Naive thymus-derived CD4-positive, alpha-beta T cell (primary cell): Measurements from ENCODE around the gene BPIFA1. TPM values are rescaled to one million over a fixed set of nuclear protein-coding genes. Genes with fewer than 3 reads are reported as not detected.

Source experiments
- ATAC-seq: fragments of 150-1000 bp; cut with Tn5 transposase; 2 replicates; pipeline ENCODE4 v1.10.0; 2021; ENCODE audit warnings: mild to moderate bottlenecking, moderate library complexity
- CTCF ChIA-PET: fragments of 350-600 bp; sonication (Branson Sonifier 250); formaldehyde crosslinking; loops from one replicate; lab custom pipeline; 2021; ENCODE audit warnings: antibody characterized with exemption; lab: Charles Lee
- POLR2A ChIA-PET: fragments of 350-600 bp; sonication (Branson Sonifier 250); formaldehyde crosslinking; loops from one replicate; lab custom pipeline; 2021; ENCODE audit warnings: antibody characterized with exemption, inconsistent platforms; lab: Charles Lee
- DNase-seq, 9 donors: peaks; one replicate each; pipeline versions ENCODE4 v3.0.0 to v3.0.0-alpha.2; 2020 to 2022; ENCODE audit warnings: mixed read lengths in 1 of 9
- H3K27ac ChIP-seq: one replicate; pipeline ENCODE4 v1.7.0; 2013; ENCODE audit warnings: mild to moderate bottlenecking, low read depth, low read length, moderate library complexity
- H3K27me3 ChIP-seq, 2 donors: one replicate each; pipeline ENCODE4 v1.7.0; 2013; ENCODE audit warnings: low read length in 2 of 2, mild to moderate bottlenecking in 2 of 2, moderate library complexity in 2 of 2; ENCODE audit not compliant: control insufficient read depth in 2 of 2, insufficient read depth in 2 of 2
- H3K36me3 ChIP-seq, 3 experiments: 1 replicate in 2 of 3; 2 replicates in 1 of 3; pipeline ENCODE4 v1.7.0; 2013; ENCODE audit warnings: low read length in 3 of 3, mild to moderate bottlenecking in 3 of 3, moderate library complexity in 1 of 3; ENCODE audit not compliant: insufficient read depth in 3 of 3, control insufficient read depth in 2 of 3
- H3K4me1 ChIP-seq, 2 donors: one replicate each; pipeline ENCODE4 v1.7.0; 2013; ENCODE audit warnings: low read length in 2 of 2, mild to moderate bottlenecking in 2 of 2, moderate library complexity in 1 of 2; ENCODE audit not compliant: control insufficient read depth in 2 of 2, insufficient read depth in 2 of 2
- H3K4me3 ChIP-seq: 2 replicates; pipeline ENCODE4 v1.7.0; 2013; ENCODE audit warnings: mild to moderate bottlenecking, low read length
- H3K9me3 ChIP-seq, 3 experiments: 1 replicate in 2 of 3; 2 replicates in 1 of 3; pipeline ENCODE4 v1.7.0; 2013; ENCODE audit warnings: low read length in 3 of 3; ENCODE audit not compliant: control insufficient read depth in 2 of 3
- H3K27ac Mint-ChIP-seq, 9 donors: one replicate each; pipeline ENCODE4 v1.8.0; 2020 to 2022; ENCODE audit warnings: mixed read lengths in 9 of 9, mild to moderate bottlenecking in 8 of 9, moderate library complexity in 5 of 9, inconsistent platforms in 2 of 9
- H3K27me3 Mint-ChIP-seq, 5 donors: one replicate each; pipeline ENCODE4 v1.8.0; 2021 to 2022; ENCODE audit warnings: mixed read lengths in 5 of 5, mild to moderate bottlenecking in 1 of 5
- H3K36me3 Mint-ChIP-seq, 5 donors: one replicate each; pipeline ENCODE4 v1.8.0; 2020 to 2022; ENCODE audit warnings: mixed read lengths in 5 of 5, mild to moderate bottlenecking in 3 of 5, inconsistent platforms in 1 of 5
- H3K4me1 Mint-ChIP-seq, 7 donors: one replicate each; pipeline ENCODE4 v1.8.0; 2020 to 2022; ENCODE audit warnings: mixed read lengths in 7 of 7, mild to moderate bottlenecking in 3 of 7, inconsistent platforms in 1 of 7
- H3K4me3 Mint-ChIP-seq, 10 donors: one replicate each; pipeline ENCODE4 v1.8.0; 2020 to 2022; ENCODE audit warnings: mild to moderate bottlenecking in 10 of 10, mixed read lengths in 10 of 10, moderate library complexity in 6 of 10, inconsistent platforms in 2 of 10
- H3K9me3 Mint-ChIP-seq, 11 donors: one replicate each; pipeline ENCODE4 v1.8.0; 2020 to 2022; ENCODE audit warnings: mixed read lengths in 11 of 11, mild to moderate bottlenecking in 4 of 11, inconsistent platforms in 1 of 11, moderate library complexity in 1 of 11
- intact Hi-C, 2 donors: fragments of 100-400 bp; cut with micrococcal nuclease; formaldehyde crosslinking; loops; one replicate each; pipeline ENCODE4 v1.15.1; 2023
- polyA plus RNA-seq, 2 donors: library from polyadenylated mRNA; unstranded; fragments of 300-500 nt; fragmentation: Illumina TruSeq; gene quantifications; one replicate each; pipeline ENCODE4 v1.2.3, GENCODE V29; 2021
- total RNA-seq, 6 experiments: library from RNA in 5 of 6; stranded (reverse) in 5 of 6; gene quantifications; 1 replicate in 5 of 6; 2 replicates in 1 of 6; pipeline ENCODE4 v1.2.3 and lab custom pipeline; 2021 to 2026

BPIFA1 gene
- total and polyA plus RNA-seq, 7 experiments from 2014 or later, result not detected

- H3K4me1 ChIP-seq, result no peaks in the 10 kb centered on the region
- intact Hi-C loops, result no loop called here
- H3K4me1 Mint-ChIP-seq, result peaks cover 0 to 10% (median 0%) of the 10 kb centered on the region in 7 donors
- no peak overlapping the region for H3K4me3 ChIP-seq
- no peak overlapping the region for H3K27ac ChIP-seq
- peaks cover 0 to 3% (median under 1%) of the 10 kb centered on the region in 5 donors for H3K36me3 Mint-ChIP-seq
- H3K9me3 ChIP-seq, result peaks cover 0 to 4% (median 0%) of the 10 kb centered on the region in 3 experiments
- H3K27me3 ChIP-seq, result no peaks in the 10 kb centered on the region
- H3K9me3 Mint-ChIP-seq, result peaks cover 0 to 12% (median under 1%) of the 10 kb centered on the region in 11 donors
- ATAC-seq (no peak), DNase-seq (no peak)
- ChIA-PET CTCF (no interaction called here), POLR2A (no interaction called here)
- H3K27me3 Mint-ChIP-seq, result peaks cover 6 to 52% (median 25%) of the 10 kb centered on the region in 5 donors
- H3K4me3 Mint-ChIP-seq, result no peak overlapping the region
- no peaks in the 10 kb centered on the region for H3K36me3 ChIP-seq
- H3K27ac Mint-ChIP-seq, result no peak overlapping the region
These were observed 23.6 kb downstream of the BPIFA1 start for GRCh38 chr20:33259371-33259770.

GRCh38 chr20:33261465-33261864 is 25.7 kb downstream of the BPIFA1 start:
- DNase-seq, result no peak
- no peak for ATAC-seq
- peaks cover 6 to 40% (median 20%) of the 10 kb centered on the region in 5 donors for H3K27me3 Mint-ChIP-seq
- Histone ChIP-seq H3K4me1 (no peaks in the 10 kb centered on the region), H3K27me3 (no peaks in the 10 kb centered on the region), H3K36me3 (no peaks in the 10 kb centered on the region), H3K4me3 (no peak overlapping the region), H3K27ac (no peak overlapping the region), H3K9me3 (peaks cover 0 to 4% (median 0%) of the 10 kb centered on the region in 3 experiments)
- no peak overlapping the region for H3K4me3 Mint-ChIP-seq
- no peak overlapping the region for H3K27ac Mint-ChIP-seq
- H3K4me1 Mint-ChIP-seq, result peaks cover 0 to 8% (median 0%) of the 10 kb centered on the region in 7 donors
- POLR2A ChIA-PET, result no interaction called here
- peaks cover 0 to 11% (median 0%) of the 10 kb centered on the region in 11 donors for H3K9me3 Mint-ChIP-seq
- CTCF ChIA-PET, result no interaction called here
- peaks cover 0 to 3% (median 0%) of the 10 kb centered on the region in 5 donors for H3K36me3 Mint-ChIP-seq
- intact Hi-C loops, result no loop called here

GRCh38 chr20:33262658-33263065 is 26.9 kb downstream of the BPIFA1 start:
- no peak overlapping the region for H3K4me3 ChIP-seq
- H3K4me3 Mint-ChIP-seq, result no peak overlapping the region
- no peak for DNase-seq
- H3K9me3 ChIP-seq, result peaks cover 0 to 4% (median 0%) of the 10 kb centered on the region in 3 experiments
- peaks cover 0 to 8% (median 0%) of the 10 kb centered on the region in 7 donors for H3K4me1 Mint-ChIP-seq
- peaks cover 9 to 33% (median 22%) of the 10 kb centered on the region in 5 donors for H3K27me3 Mint-ChIP-seq
- no peak overlapping the region for H3K27ac ChIP-seq
- H3K36me3 Mint-ChIP-seq, result peaks cover 0 to 3% (median 0%) of the 10 kb centered on the region in 5 donors
- intact Hi-C loops, result no loop called here
- H3K36me3 ChIP-seq, result no peaks in the 10 kb centered on the region
- no peaks in the 10 kb centered on the region for H3K27me3 ChIP-seq
- H3K4me1 ChIP-seq, result no peaks in the 10 kb centered on the region
- peaks cover 0 to 11% (median 0%) of the 10 kb centered on the region in 11 donors for H3K9me3 Mint-ChIP-seq
- ChIA-PET POLR2A (no interaction called here), CTCF (interaction anchor here (0.7 kb wide), 1 partner anchor 11 kb away, joined by 3 read pairs; no protein-coding TSS in a partner anchor)
- ATAC-seq, result peak; percentile 63
- no peak overlapping the region for H3K27ac Mint-ChIP-seq

- H3K4me3 Mint-ChIP-seq, result no peak overlapping the region
- no peak overlapping the region for H3K27ac ChIP-seq
- peaks cover 0 to 11% (median 0%) of the 10 kb centered on the region in 11 donors for H3K9me3 Mint-ChIP-seq
- peaks cover 0 to 8% (median 0%) of the 10 kb centered on the region in 7 donors for H3K4me1 Mint-ChIP-seq
- DNase-seq (no peak), ATAC-seq (no peak)
- H3K27me3 Mint-ChIP-seq, result peaks cover 19 to 35% (median 25%) of the 10 kb centered on the region in 5 donors
- no peak overlapping the region for H3K4me3 ChIP-seq
- no peaks in the 10 kb centered on the region for H3K4me1 ChIP-seq
- ChIA-PET CTCF (no interaction called here), POLR2A (no interaction called here)
- no peak overlapping the region for H3K27ac Mint-ChIP-seq
- intact Hi-C loops, result no loop called here
- H3K27me3 ChIP-seq, result no peaks in the 10 kb centered on the region
- H3K9me3 ChIP-seq, result peaks cover 0 to 4% (median 0%) of the 10 kb centered on the region in 3 experiments
- no peaks in the 10 kb centered on the region for H3K36me3 ChIP-seq
- H3K36me3 Mint-ChIP-seq, result peaks cover 0 to 3% (median 0%) of the 10 kb centered on the region in 5 donors
These were observed 28.0 kb downstream of the BPIFA1 start for GRCh38 chr20:33263784-33264183.

GRCh38 chr20:33267701-33268100 is 31.9 kb downstream of the BPIFA1 start:
- Histone ChIP-seq H3K4me1 (no peaks in the 10 kb centered on the region), H3K27ac (no peak overlapping the region), H3K27me3 (no peaks in the 10 kb centered on the region), H3K4me3 (no peak overlapping the region), H3K9me3 (no peaks in the 10 kb centered on the region), H3K36me3 (no peaks in the 10 kb centered on the region)
- Mint-ChIP-seq H3K9me3 (peaks cover 0 to 2% (median 0%) of the 10 kb centered on the region in 11 donors), H3K27me3 (peaks cover 12 to 34% (median 14%) of the 10 kb centered on the region in 5 donors), H3K4me1 (peaks cover 0 to 4% (median 0%) of the 10 kb centered on the region in 7 donors), H3K4me3 (no peak overlapping the region), H3K27ac (no peak overlapping the region), H3K36me3 (no peaks in the 10 kb centered on the region)
- DNase-seq (no peak), ATAC-seq (peak; percentile 58)
- ChIA-PET POLR2A (no interaction called here), CTCF (no interaction called here)
- intact Hi-C loops, result no loop called here

GRCh38 chr20:33272155-33272873 is 36.5 kb downstream of the BPIFA1 start:
- H3K36me3 ChIP-seq, result no peaks in the 10 kb centered on the region
- ChIA-PET CTCF (no interaction called here), POLR2A (no interaction called here)
- ATAC-seq (no peak), DNase-seq (no peak)
- no peaks in the 10 kb centered on the region for H3K9me3 ChIP-seq
- H3K27ac Mint-ChIP-seq, result no peak overlapping the region
- H3K9me3 Mint-ChIP-seq, result no peaks in the 10 kb centered on the region
- intact Hi-C loops, result no loop called here
- no peaks in the 10 kb centered on the region for H3K36me3 Mint-ChIP-seq
- H3K27me3 ChIP-seq, result no peaks in the 10 kb centered on the region
- no peak overlapping the region for H3K4me3 Mint-ChIP-seq
- H3K4me1 Mint-ChIP-seq, result peaks cover 0 to 4% (median 0%) of the 10 kb centered on the region in 7 donors
- H3K4me3 ChIP-seq, result no peak overlapping the region
- H3K27ac ChIP-seq, result no peak overlapping the region
- no peaks in the 10 kb centered on the region for H3K4me1 ChIP-seq
- H3K27me3 Mint-ChIP-seq, result peaks cover 8 to 26% (median 14%) of the 10 kb centered on the region in 5 donors
